HG02852 (cell line): ENCODE data around the gene ZMYM4.
"Not testable (repeated sequence)": the region's sequence is repeated elsewhere in the genome, so short reads cannot be mapped to it uniquely, and the experiment has no call there.

Experiments
- ATAC-seq: cut with Tn5 transposase; IDR thresholded peaks from one replicate; pipeline ENCODE4 v1.9.1; 2021; ENCODE audit warnings: mild to moderate bottlenecking, moderate library complexity; ENCODE audit not compliant: unreplicated experiment

ZMYM4 gene

DNA sequence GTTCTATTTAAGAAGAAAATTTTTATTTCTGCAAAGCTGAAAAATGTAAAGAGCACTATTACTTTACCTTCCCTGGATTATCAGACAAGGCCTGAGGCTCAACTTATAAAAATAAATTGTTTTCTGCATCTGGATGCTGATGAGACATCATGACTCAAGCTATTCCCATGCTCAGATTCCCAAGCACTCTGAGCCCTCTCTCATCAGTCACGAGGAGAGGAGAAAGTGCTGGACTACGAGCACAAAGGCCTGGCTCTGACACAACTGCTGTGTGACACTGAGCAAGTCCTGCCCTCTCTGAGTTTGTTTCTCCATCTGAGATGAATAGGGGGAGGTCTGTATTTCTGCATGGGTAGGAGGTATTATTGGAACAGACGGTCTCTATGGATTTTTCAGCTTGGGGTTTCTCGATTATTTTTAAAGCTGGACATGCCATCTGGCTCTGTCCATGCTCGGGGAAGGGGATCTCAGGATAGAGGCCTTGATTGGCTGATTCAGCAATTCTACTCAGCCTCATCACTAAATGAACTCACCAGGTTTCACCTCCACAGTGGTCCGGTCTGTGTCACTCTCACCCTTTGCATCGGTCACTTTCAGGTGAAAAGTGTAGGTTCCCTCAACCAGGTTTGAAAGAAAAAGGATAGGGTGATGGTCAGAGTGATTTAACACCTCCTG lies 181.0 kb downstream of the ZMYM4 start:
- ATAC-seq = no peak

DNA sequence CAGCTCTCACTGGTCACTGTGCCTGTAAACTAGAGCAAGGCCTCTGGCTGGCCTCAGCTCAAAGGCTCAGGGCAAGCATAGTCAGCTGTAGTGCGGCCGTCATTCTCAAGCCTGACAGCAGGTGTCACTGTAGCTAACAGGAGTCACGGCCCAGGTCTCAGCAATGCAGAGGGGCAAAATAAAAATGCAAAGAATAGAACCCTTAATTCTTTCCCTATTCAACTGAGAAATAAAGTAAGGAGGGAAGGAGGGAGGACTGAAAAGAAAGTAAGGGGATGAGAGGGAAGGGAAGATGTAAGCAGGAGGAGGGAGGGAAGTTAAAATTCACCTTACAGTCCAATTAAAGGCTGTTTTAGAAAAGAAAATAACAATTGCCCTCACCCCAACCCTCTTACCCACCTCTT lies 182.6 kb downstream of the ZMYM4 start:
- no peak for ATAC-seq

DNA sequence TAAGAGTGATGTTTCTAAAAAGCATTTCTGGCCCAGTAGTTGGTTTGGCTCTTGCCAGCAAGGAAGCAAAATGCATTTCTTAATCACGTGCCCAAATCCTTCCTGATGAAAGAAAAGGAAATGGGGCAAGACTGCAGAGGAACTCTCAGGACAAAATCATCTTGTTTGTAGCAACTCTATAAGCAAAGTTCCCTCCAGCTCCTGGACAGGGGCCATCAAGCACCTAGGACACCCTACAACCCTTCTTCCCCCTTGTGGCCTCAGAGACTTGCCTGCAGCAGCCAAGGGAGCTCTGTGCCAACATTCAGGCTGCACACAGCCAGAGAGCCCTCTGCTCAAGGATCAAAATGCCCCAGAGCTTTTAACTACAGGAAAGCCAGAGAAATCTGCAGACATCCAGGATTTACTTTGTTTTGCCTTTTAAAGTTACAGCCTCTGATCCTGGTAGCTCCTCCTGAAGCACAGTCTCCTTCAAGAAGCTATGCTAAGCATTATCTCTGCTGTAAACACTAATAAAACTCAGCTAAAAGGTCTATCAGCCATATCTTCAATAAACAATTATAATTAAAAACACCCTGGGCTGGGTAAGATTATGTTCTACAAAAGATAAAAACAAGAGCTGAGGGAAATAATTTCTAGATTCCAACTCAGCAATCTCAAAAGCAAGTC lies 183.7 kb downstream of the ZMYM4 start:
- no peak for ATAC-seq

DNA sequence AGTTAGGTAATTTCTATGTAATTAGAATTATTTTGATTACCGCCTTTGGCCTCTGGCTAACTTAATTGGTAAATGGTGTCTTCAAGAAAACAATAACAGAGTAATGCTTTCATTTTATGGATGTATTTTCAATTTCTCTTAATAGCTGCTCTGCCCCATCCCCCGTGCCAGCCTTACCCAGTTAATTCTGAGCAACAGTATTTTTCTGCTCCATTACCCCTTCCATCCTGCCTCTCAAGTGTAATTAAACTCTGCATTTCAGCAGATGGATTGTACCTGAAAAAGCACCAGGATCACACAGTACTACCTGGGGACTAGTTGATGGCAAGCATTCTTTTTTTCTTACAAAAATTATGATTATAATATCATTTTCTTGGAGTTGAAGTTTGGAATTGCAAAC lies 184.5 kb downstream of the ZMYM4 start:
- no peak for ATAC-seq

DNA sequence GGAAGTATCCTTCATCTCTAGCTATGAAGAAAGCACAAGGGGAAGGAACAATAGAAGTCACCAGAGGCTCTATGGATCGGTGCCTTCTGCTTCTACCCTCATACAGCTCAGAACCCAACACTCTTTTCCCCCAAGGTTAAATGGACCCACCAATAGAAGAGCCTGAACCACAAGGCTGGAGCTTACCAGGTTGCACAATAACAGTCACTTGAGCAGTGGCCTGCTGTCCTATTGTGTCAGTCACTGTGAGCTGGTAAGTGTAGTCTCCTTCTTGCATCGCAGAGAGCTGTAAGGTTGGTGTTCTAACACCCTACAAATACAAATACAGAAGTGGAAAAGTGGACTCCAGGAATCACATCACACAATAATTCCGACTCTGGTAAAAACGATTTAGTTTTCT lies 185.7 kb downstream of the ZMYM4 start:
- no peak for ATAC-seq

DNA sequence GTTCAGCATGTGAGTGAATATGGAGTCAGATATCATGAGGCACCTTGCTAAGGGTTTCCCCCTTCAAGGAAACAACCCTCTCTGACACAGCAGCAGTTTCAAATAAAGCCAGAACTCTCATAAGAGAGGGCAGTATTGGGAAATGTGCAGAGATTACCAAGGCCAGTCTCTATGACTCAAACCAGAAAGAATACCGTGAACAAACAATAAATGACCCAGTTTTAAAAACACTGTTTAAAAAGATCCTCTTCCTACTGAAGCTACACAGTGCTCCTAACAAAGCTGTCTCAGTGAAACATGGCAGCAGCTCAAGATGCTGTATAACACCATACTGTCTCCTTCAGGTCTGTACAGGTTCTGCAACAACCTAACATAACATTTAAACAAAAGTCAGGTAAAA lies 186.1 kb downstream of the ZMYM4 start:
- no peak for ATAC-seq

DNA sequence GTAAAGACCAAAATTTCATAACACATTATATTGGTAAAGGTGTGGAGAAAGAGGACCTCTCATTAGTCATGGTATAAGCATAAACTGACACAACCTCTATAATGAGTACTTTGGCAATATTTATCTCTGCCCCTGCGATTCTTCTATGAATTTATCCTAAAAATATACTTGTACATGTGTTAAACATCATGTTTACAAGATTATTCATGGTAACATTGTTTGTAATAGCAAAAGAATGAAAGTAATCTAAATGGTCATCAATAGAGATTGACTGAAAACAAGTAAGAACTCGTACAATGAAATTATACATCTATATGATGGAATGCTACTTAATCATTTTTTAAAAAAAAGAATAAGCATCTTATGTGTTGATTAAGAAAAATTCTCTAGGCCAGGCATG lies 192.3 kb downstream of the ZMYM4 start:
- ATAC-seq = no peak

DNA sequence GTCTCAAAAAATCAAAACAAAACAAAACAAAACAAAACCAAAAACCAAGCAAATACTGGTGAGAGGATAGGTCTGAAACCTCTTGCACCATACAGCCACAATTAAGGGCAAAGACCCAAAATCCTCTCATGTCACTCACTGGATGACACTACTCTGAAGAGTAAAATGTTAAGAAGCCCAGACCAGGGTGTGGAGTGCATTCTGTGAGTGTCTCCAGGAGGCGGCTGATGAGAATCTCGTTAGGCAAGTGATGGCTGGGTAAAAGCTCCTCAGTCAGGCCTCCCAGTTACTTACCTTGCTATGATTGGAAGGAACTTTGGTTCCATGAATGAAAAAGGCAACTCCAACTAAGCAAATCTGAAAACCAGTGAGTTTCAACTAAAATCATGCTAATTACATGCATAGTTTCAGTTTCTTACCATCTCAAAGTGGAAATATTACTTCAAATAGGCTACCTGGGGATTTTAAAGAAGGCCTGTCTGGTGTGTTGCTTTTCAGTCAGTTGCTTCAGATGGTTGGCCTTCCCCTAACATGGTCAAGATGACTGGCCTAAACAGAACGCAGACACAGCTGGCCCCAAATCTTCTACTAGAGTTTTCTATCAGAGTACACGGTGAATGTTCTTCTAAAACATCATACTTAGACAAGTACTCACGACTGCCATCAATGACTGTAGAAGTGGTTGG lies 193.6 kb downstream of the ZMYM4 start:
- ATAC-seq = no peak

DNA sequence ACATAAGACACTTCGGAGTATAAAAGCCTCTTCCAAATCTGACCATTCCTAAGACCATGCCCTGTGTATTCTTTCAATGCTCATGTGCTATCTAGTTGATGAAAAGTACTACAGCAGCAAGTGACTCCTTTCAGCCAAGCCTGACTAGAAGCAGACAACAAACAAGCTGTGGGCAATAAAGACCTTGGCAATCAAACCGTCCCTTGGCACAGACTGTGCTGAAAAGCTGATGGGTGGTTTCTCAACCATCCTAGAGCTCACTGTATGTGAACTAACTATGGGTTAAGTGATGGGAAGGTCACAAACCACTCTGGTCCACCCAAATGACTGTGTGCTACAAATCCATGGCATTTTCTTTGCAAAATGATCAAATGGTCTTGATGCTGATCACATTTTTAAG lies 194.7 kb downstream of the ZMYM4 start:
- no peak for ATAC-seq

DNA sequence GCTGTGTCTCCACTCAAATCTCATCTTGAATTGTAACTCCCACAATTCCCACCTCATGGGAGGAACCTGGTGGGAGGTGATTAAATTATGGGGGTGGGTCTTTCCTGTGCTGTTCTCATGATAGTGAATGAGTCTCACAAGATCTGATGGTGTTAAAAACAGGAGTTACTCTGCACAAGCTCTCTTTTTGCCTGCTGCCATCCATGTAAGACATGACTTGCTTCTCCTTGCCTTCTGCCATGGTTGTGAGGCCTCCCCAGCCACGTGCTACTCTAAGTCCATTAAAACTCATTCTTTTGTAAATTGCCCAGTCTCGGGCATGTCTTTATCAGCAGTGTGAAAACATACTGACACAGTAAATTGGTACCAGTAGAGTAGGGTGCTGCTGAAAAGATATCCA lies 195.2 kb downstream of the ZMYM4 start:
- not testable (repeated sequence) for ATAC-seq

DNA sequence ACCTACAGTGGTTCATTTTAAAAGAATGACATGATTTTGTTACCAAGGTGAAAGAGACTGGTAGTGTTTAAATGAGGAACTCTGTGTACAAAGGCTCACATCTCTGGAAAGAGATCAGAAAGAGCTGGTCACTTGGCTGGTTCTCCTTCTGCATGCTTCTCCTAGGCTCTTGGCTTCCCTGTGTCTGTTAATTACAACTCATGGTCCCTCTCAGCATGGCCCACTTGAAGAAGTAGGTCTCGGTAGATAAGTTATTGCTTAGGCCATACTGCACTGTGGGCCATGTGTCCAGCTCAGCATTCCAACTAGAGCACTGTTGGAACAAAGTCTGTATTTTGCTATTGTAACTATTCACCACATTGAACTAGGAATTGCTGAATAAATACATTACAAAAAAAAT lies 197.6 kb downstream of the ZMYM4 start:
- ATAC-seq = no peak

DNA sequence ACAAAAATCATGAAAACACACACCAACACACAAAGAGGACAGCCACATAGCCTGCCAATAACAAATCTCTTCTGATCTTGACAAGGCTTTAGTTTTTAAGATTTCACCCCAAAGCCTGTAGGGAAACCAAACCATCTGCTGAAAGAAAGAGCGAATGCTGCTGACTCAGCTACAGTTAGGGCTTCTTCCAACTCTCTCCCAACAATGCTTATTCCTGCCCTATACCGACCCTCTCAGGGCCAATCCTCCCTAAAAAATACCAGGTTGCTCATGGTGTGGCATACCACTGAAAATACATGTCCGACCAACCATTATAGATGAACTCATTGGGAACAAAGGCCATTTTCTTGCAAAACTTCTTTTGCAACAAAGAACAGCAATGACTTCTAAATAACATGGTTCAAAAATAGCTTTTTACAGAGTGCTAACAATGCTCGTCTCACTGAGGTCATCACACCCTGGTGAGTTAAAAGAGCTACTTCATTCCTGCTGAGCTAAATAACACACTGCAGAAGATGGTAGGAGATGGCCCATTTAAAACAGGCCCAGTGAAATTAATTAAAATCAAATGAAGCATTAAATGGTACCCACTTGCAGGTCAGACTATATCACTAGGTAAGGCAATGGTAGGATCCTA lies 202.6 kb downstream of the ZMYM4 start:
- no peak for ATAC-seq
